H1 (cell line): ENCODE results near the gene PEX16. TPM values are rescaled to one million over a fixed set of nuclear protein-coding genes. Genes with fewer than 3 reads are reported as not detected.
A peak's percentile ranks its signal among the peaks of the same experiment; 100 is the strongest.

ENCODE experiments used
- CTCF ChIA-PET: fragments of 300-600 bp; sonication (Branson Sonifier 250); formaldehyde crosslinking; loops from one replicate; lab custom pipeline; 2021; ENCODE audit not compliant: partially characterized antibody; lab: Charles Lee
- POLR2A ChIA-PET: fragments of 300-600 bp; sonication (Branson Sonifier 250); formaldehyde crosslinking; loops from one replicate; lab custom pipeline; 2021; ENCODE audit warnings: inconsistent platforms; ENCODE audit not compliant: partially characterized antibody; lab: Charles Lee
- DNase-seq, 2 experiments: peaks; one replicate each; pipeline versions ENCODE4 v3.0.0 to v3.0.0-alpha.2; 2010 to 2022; ENCODE audit warnings: low spot score in 2 of 2, low read depth in 1 of 2, mixed read lengths in 1 of 2
- FAIRE-seq: peaks from 2 replicates; lab custom pipeline; 2011; peaks lifted over from hg19 to GRCh38; lab: Jason Lieb, UNC
- H2AFZ ChIP-seq: 2 replicates; pipeline ENCODE4 v1.8.1; 2012; ENCODE audit warnings: low read length, inconsistent platforms
- H2AK5ac ChIP-seq: 2 replicates; pipeline ENCODE4 v1.6.1; 2013; ENCODE audit warnings: low read depth, low read length
- H2BK120ac ChIP-seq: replicated peaks from 2 replicates; pipeline ENCODE3; 2013; ENCODE audit warnings: low read depth, low read length, inconsistent platforms
- H2BK12ac ChIP-seq: 2 replicates; pipeline ENCODE4 v1.6.1; 2013; ENCODE audit warnings: low read depth, low read length
- H2BK15ac ChIP-seq: 2 replicates; pipeline ENCODE4 v1.6.1; 2013; ENCODE audit warnings: low read length
- H2BK20ac ChIP-seq: 2 replicates; pipeline ENCODE4 v1.6.1; 2013; ENCODE audit warnings: low read length
- H2BK5ac ChIP-seq: 2 replicates; pipeline ENCODE4 v1.6.1; 2013; ENCODE audit warnings: low read depth, low read length
- H3K14ac ChIP-seq: 2 replicates; pipeline ENCODE4 v1.6.1; 2013; ENCODE audit warnings: inconsistent platforms; ENCODE audit not compliant: insufficient read length
- H3K18ac ChIP-seq: 2 replicates; pipeline ENCODE4 v1.6.1; 2013; ENCODE audit warnings: low read length; ENCODE audit errors: extremely low read depth
- H3K23ac ChIP-seq: 2 replicates; pipeline ENCODE4 v1.6.1; 2013; ENCODE audit warnings: inconsistent platforms; ENCODE audit not compliant: insufficient read length
- H3K23me2 ChIP-seq: 2 replicates; pipeline ENCODE4 v1.6.1; 2013; ENCODE audit warnings: low read depth, low read length
- H3K27ac ChIP-seq: 2 replicates; pipeline ENCODE4 v1.6.1; 2011; ENCODE audit warnings: low read depth, low read length, inconsistent platforms
- H3K27me3 ChIP-seq, 4 experiments: replicated peaks in 1 of 4; 1 replicate in 1 of 4; 2 replicates in 3 of 4; pipeline versions ENCODE4 v1.6.1 to v1.8.1; 2011 to 2013; ENCODE audit warnings: low read length in 3 of 4, mild to moderate bottlenecking in 3 of 4, inconsistent platforms in 2 of 4, mixed read lengths in 2 of 4, moderate library complexity in 1 of 4; ENCODE audit not compliant: control insufficient read depth in 3 of 4, insufficient read depth in 3 of 4; ENCODE audit errors: extremely low read depth in 1 of 4
- H3K36me3 ChIP-seq, 4 experiments: 2 replicates each; pipeline versions ENCODE4 v1.6.1 to v1.8.1; 2011 to 2013; ENCODE audit warnings: mild to moderate bottlenecking in 4 of 4, low read length in 3 of 4, moderate library complexity in 2 of 4, control low read depth in 1 of 4, inconsistent platforms in 1 of 4; ENCODE audit not compliant: insufficient read depth in 4 of 4, control insufficient read depth in 2 of 4
- H3K4ac ChIP-seq: replicated peaks from 2 replicates; pipeline ENCODE3; 2013; ENCODE audit warnings: low read length, low read depth, mixed read lengths, inconsistent platforms; ENCODE audit not compliant: insufficient read length
- H3K4me1 ChIP-seq, 4 experiments: replicated peaks in 1 of 4; 1 replicate in 1 of 4; 2 replicates in 3 of 4; pipeline versions ENCODE4 v1.6.1 to v1.8.1; 2011 to 2013; ENCODE audit warnings: low read length in 3 of 4, inconsistent platforms in 2 of 4, mixed read lengths in 1 of 4; ENCODE audit not compliant: insufficient read depth in 4 of 4, control insufficient read depth in 3 of 4
- H3K4me2 ChIP-seq, 2 experiments: 2 replicates each; pipeline versions ENCODE4 v1.6.1 to v1.8.1; 2011 to 2013; ENCODE audit warnings: low read depth in 2 of 2, low read length in 2 of 2, control low read depth in 1 of 2, inconsistent platforms in 1 of 2, mild to moderate bottlenecking in 1 of 2; ENCODE audit not compliant: insufficient read depth in 1 of 2
- H3K4me3 ChIP-seq, 4 experiments: fragments of 200-600, 300-600 bp in 1 of 4; sonication (generic), shearing (Covaris generic), sonication (Bioruptor Twin) in 1 of 4; 2 replicates each; pipeline versions ENCODE4 v1.5.1 to v1.8.1; 2011 to 2016; ENCODE audit warnings: low read length in 4 of 4, low read depth in 3 of 4, control low read depth in 2 of 4, inconsistent platforms in 2 of 4, mild to moderate bottlenecking in 2 of 4, mixed read lengths in 1 of 4, moderate library complexity in 1 of 4; ENCODE audit not compliant: insufficient read depth in 2 of 4; ENCODE audit errors: extremely low read depth in 1 of 4
- H3K56ac ChIP-seq: replicated peaks from 2 replicates; pipeline ENCODE3; 2013; ENCODE audit warnings: low read depth, mild to moderate bottlenecking, mixed read lengths, low read length, inconsistent platforms; ENCODE audit not compliant: insufficient read length
- H3K79me1 ChIP-seq: 2 replicates; pipeline ENCODE4 v1.6.1; 2013; ENCODE audit warnings: low read depth, low read length, control low read depth
- H3K79me2 ChIP-seq, 2 experiments: 2 replicates each; pipeline versions ENCODE4 v1.6.1 to v1.8.1; 2012 to 2013; ENCODE audit warnings: low read length in 2 of 2, mild to moderate bottlenecking in 2 of 2, inconsistent platforms in 1 of 2; ENCODE audit not compliant: insufficient read depth in 2 of 2, control insufficient read depth in 1 of 2
- H3K9ac ChIP-seq, 4 experiments: replicated peaks in 1 of 4; 1 replicate in 1 of 4; 2 replicates in 3 of 4; pipeline versions ENCODE4 v1.6.1 to v1.8.1; 2011 to 2013; ENCODE audit warnings: low read depth in 3 of 4, low read length in 3 of 4, control low read depth in 2 of 4, mild to moderate bottlenecking in 2 of 4, moderate library complexity in 2 of 4, inconsistent platforms in 1 of 4; ENCODE audit errors: extremely low read depth in 1 of 4
- H3K9me3 ChIP-seq, 2 experiments: 2 replicates each; pipeline versions ENCODE4 v1.6.1 to v1.8.1; 2012 to 2013; ENCODE audit warnings: mild to moderate bottlenecking in 2 of 2, moderate library complexity in 2 of 2, control low read depth in 1 of 2, inconsistent platforms in 1 of 2, low read depth in 1 of 2, low read length in 1 of 2, mixed read lengths in 1 of 2; ENCODE audit not compliant: insufficient read depth in 2 of 2
- H4K20me1 ChIP-seq, 2 experiments: replicated peaks in 1 of 2; 2 replicates each; pipeline versions ENCODE3 to v1.8.1; 2011 to 2013; ENCODE audit warnings: inconsistent platforms in 2 of 2, low read length in 2 of 2, mild to moderate bottlenecking in 1 of 2; ENCODE audit not compliant: insufficient read depth in 2 of 2, control insufficient read depth in 1 of 2
- H4K5ac ChIP-seq: 2 replicates; pipeline ENCODE4 v1.6.1; 2013; ENCODE audit warnings: low read length, low read depth, mixed read lengths, inconsistent platforms; ENCODE audit not compliant: insufficient read length
- H4K8ac ChIP-seq: 2 replicates; pipeline ENCODE4 v1.8.0; 2013; ENCODE audit warnings: mild to moderate bottlenecking, moderate library complexity, low read length, inconsistent platforms; ENCODE audit not compliant: insufficient read depth; ENCODE audit errors: extremely low read depth
- H4K91ac ChIP-seq: replicated peaks from 2 replicates; pipeline ENCODE3; 2013; ENCODE audit warnings: low read length, mixed read lengths, inconsistent platforms; ENCODE audit not compliant: insufficient read length
- BACH1 ChIP-seq: IDR thresholded peaks from 2 replicates; pipeline ENCODE4 v1.6.1; 2012; ENCODE audit warnings: low read length, improper control_type of control experiment
- CHD2 ChIP-seq: IDR thresholded peaks from 2 replicates; pipeline ENCODE4 v1.6.1; 2012; ENCODE audit warnings: low read length, improper control_type of control experiment
- CTCF ChIP-seq, 3 experiments: IDR thresholded peaks; 1 replicate in 2 of 3; 2 replicates in 1 of 3; pipeline versions ENCODE4 v1.5.1 to v1.6.1; 2011; ENCODE audit warnings: low read length in 3 of 3, mild to moderate bottlenecking in 3 of 3, inconsistent platforms in 2 of 3, low read depth in 1 of 3, moderate library complexity in 1 of 3; ENCODE audit not compliant: insufficient read depth in 1 of 3; ENCODE audit errors: control extremely low read depth in 1 of 3
- E2F6 ChIP-seq: IDR thresholded peaks from 2 replicates; pipeline ENCODE4 v1.6.1; 2012; ENCODE audit warnings: inconsistent platforms
- MAX ChIP-seq: IDR thresholded peaks from 2 replicates; pipeline ENCODE4 v1.6.1; 2012; ENCODE audit warnings: inconsistent platforms
- RAD21 ChIP-seq, 2 experiments: IDR thresholded peaks in 1 of 2; conservative IDR thresholded peaks in 1 of 2; 2 replicates each; pipeline ENCODE4 v1.6.1; 2011; ENCODE audit warnings: low read depth in 2 of 2, low read length in 2 of 2, improper control_type of control experiment in 1 of 2, inconsistent platforms in 1 of 2, mild to moderate bottlenecking in 1 of 2, moderate library complexity in 1 of 2
- SRF ChIP-seq: IDR thresholded peaks from 2 replicates; pipeline ENCODE4 v1.6.1; 2011; ENCODE audit warnings: mild to moderate bottlenecking, low read depth, low read length, moderate library complexity
- TAF7 ChIP-seq: optimal IDR thresholded peaks from 2 replicates; pipeline ENCODE3; 2011; ENCODE audit warnings: low read depth, mild to moderate bottlenecking, inconsistent platforms, low read length, moderate library complexity, borderline replicate concordance
- TEAD4 ChIP-seq: IDR thresholded peaks from 2 replicates; pipeline ENCODE4 v1.6.1; 2012; ENCODE audit warnings: low read depth, low read length, inconsistent platforms, mixed read lengths
- WGBS, 2 experiments: shearing (Covaris generic) in 1 of 2; methylation state at CpG; one replicate each; pipeline versions ENCODE4 v1.1.6 to v1.1.7; 2013 to 2015; ENCODE audit warnings: low lambda C conversion rate in 2 of 2, mixed read lengths in 2 of 2, inconsistent platforms in 1 of 2, low coverage in 1 of 2, missing lambda C conversion rate in 1 of 2; ENCODE audit not compliant: insufficient replicate concordance in 2 of 2, insufficient coverage in 1 of 2, insufficient read length in 1 of 2; ENCODE audit errors: extremely low coverage in 1 of 2, missing lambda C conversion rate in 1 of 2; 5-methylcytosine and 5-hydroxymethylcytosine counted together
- polyA plus RNA-seq, 7 experiments: library from polyadenylated mRNA; depleted of rRNA in 3 of 7; stranded (reverse) in 5 of 7; unstranded in 2 of 7; fragments of >200 nt in 5 of 7; fragments of 200-250 nt in 2 of 7; gene quantifications; 1 replicate in 5 of 7; 2 replicates in 1 of 7; 4 replicates in 1 of 7; pipeline versions ENCODE4 v1.2.1 to v1.2.3, GENCODE V29; 2011 to 2013; ENCODE audit warnings: missing spikeins in 2 of 7, mixed read lengths in 2 of 7
- total RNA-seq: library from RNA; stranded (reverse); fragmentation: NEBNext Ultra II Directional; extraction: Animal tissue kit (Norgen Biotek cat#: 25700); gene quantifications from 2 replicates; pipeline ENCODE4 v1.2.1, GENCODE V29; 2021

Gene PEX16
- total and polyA plus RNA-seq, 2 of the 8 experiments (the other 6 are each of a cell fraction or from before 2014, with no cell fraction given): 29.2 to 36.0 TPM

DNA sequence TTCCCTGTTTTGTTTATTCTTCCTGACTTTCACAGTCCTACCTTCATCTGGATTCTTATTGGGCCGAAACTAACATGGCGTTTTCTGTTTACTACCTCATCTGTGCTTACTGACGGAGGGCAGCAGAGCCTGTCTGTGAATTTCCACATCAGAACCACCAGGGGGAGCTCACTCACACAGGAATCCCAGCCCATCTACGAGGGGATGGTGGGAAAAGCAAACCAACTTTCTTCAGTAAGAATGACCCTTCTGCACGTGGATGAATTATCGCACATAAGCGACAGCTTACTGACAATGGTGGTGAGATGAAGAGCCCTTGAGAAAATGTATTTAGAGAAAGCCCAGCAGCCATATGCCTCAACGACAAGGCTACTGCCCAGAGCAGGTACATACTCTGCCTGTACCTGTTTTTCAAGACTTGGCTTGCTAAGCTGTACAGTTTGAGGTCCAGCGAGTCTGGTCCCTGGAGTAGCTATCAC, 47.3 kb upstream of the PEX16 start:
- ChIA-PET POLR2A (interaction anchor here (0.9 to 2.6 kb wide), 10 partner anchors 9 to 43 kb away, joined by 3 to 12 read pairs (median 4); partner anchors contain the start of gene LARGE2), CTCF (interaction anchor here (0.6 to 8.7 kb wide), 51 partner anchors 9 to 594 kb away, joined by 3 to 107 read pairs (median 6); partner anchors contain the start of gene PEX16)
- FAIRE-seq (peak; percentile 98), DNase-seq (peak; percentile 44 to 70)
- Histone ChIP-seq H4K5ac (no peak overlapping the region), H3K27ac (no peak overlapping the region), H3K4me2 (no peak overlapping the region), H2BK20ac (no peak overlapping the region), H3K23me2 (no peaks in the 10 kb centered on the region), H2AK5ac (no peak overlapping the region), H3K36me3 (peaks cover 2 to 30% (median 14%) of the 10 kb centered on the region in 4 experiments; a peak in 6 of 8 replicates), H3K14ac (no peak overlapping the region), H3K9me3 (no peaks in the 10 kb centered on the region), H3K4me3 (no peak overlapping the region), H3K9ac (no peak overlapping the region), H4K8ac (0 out of 2 replicates have a peak overlapping the region, but pooled peaks have one; percentile 22), H3K79me2 (no peaks in the 10 kb centered on the region), H3K27me3 (no peaks in the 10 kb centered on the region), H3K23ac (no peak overlapping the region), H3K4me1 (peaks cover 0 to 3% (median 0%) of the 10 kb centered on the region in 4 experiments; a peak in 2 of 7 replicates), H4K91ac (no peak overlapping the region), H3K4ac (no peak overlapping the region), H2AFZ (no peak overlapping the region), H2BK12ac (no peak overlapping the region), H3K56ac (no peak overlapping the region), H3K18ac (no peak overlapping the region), H3K79me1 (no peaks in the 10 kb centered on the region), H2BK5ac (no peak overlapping the region), H2BK120ac (no peak overlapping the region), H2BK15ac (no peak overlapping the region), H4K20me1 (no peaks in the 10 kb centered on the region)
- WGBS, 2 experiments: 59% methylated on average over 9 of the region's 9 CpGs; no CpG with 5 or more reads in 1 of the 2 experiments
- TF ChIP-seq SRF (no peak), CHD2 (no peak), CTCF (IDR thresholded peaks at IDR 0.05; ENCODE audit: control extremely low read depth in 1 of 3, insufficient read depth in 1 of 3, low read depth in 1 of 3, low read length in 3 of 3) (peak; percentile 78 to 93 (median 86)), TAF7 (no peak), MAX (peak; percentile 49; the same call in 1 of the 2 replicates), RAD21 (IDR thresholded peaks at IDR 0.05 in 1 of 2, conservative IDR thresholded peaks at IDR 0.05 in 1 of 2; ENCODE audit: low read depth in 2 of 2, low read length in 2 of 2) (peak; percentile 88 to 91), TEAD4 (peak; percentile 60; the same call in 1 of the 2 replicates), BACH1 (no peak), E2F6 (peak; percentile 81)
